NCI-H1048 (cell line): Measurements from ENCODE around the gene MLH1.

Experiments used
- DNase-seq: peaks from one replicate; lab custom pipeline; 2025; lab: John Stamatoyannopoulos, UW

MLH1 gene

DNA sequence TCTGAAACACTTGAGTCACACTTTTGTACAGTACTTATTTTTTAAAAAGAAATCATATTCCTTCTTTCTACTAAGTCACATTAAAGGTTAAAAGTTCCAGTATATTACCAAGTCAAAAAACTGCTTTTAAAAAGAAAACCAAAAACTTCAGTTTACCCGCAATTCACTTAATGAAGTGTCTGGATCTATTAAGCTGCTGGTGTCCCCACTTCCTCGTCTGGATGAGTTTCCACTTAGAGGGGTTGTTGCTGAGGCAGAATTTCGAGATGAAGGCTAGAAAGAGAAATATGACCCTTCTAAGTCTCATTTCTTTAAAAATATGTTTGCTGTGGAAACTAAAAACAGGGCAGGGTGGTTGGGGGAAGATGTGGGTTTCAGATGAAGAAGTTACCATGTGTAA lies 101.3 kb downstream of the MLH1 start:
- no peak for DNase-seq

- no peak for DNase-seq
Measured at GRCh38 chr3:37096288-37096687, 103.0 kb downstream of the MLH1 start.

GRCh38 chr3:37096975-37097374 lies 103.7 kb downstream of the MLH1 start:
- no peak for DNase-seq

GRCh38 chr3:37097776-37098175 lies 104.5 kb downstream of the MLH1 start:
- DNase-seq = no peak

DNA sequence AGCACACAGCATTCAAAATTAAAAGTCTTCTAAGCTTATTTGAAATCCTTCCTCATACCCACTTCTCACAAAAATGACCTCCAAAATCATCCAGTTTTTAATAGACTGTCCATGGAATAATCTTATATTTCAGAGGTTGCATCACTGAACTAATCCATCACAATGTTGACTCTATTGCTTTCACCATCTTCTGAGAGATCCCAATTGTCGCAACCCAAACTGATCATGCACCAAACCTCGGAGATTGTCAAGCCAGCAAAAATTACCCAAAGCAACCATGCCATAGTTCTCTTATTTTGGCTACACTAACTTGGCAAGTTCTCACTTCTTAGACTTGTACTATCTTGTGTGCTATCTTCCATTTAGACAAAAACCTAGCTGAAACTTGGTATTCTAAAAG lies 105.6 kb downstream of the MLH1 start:
- no peak for DNase-seq

DNA sequence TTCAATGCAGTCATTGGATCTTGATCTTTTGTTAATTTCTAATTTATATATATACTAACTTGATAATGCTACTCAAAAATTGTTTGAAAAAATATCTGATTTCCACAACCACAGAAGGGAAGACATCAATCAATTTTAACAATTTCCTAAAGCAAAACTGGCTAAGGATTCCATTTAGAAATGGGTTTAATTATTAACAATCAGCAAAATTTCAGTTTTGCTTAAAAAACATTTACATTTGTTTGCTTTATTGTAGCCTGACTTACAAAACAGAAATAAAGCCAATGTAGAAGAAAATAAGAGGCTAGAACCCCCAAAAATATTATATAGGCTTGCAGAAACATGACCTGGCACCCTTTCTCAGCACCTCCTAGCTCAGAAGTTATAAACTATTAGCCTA lies 106.2 kb downstream of the MLH1 start:
- DNase-seq = no peak

DNA sequence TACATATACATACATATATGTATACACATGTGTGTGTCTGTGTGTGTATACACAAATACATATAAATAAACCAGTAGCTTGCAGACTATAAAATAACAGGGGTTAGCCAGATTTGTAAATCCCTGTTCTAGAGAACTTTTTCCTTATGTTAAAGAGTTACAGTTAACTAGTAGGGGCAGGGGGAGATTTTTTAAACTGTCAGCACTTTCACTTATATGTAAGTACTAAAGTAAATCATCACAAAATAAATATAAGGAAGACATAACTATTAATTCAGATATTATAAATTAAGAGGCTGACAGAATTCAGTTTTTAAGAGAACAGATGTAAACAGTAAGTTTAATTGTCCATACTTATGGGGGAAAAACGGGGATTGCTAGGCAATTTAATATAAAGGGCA lies 107.1 kb downstream of the MLH1 start:
- DNase-seq = no peak
